Breast epithelium (tissue), 4 donors: ENCODE data around the gene SMAD9. TPM values are rescaled to one million over a fixed set of nuclear protein-coding genes. Genes with fewer than 3 reads are reported as not detected.

Source experiments
- DNase-seq, 2 donors: peaks; one replicate each; pipeline ENCODE4 v3.0.0-alpha.2; 2019; ENCODE audit warnings: low spot score in 2 of 2
- H3K27ac ChIP-seq, 2 donors: fragments of 200-600 bp; sonication (generic) in 1 of 2; one replicate each; pipeline ENCODE4 v1.5.1; 2016 to 2019; ENCODE audit warnings: mild to moderate bottlenecking in 1 of 2
- H3K27me3 ChIP-seq, 2 donors: fragments of 200-600 bp; sonication (generic) in 1 of 2; one replicate each; pipeline versions ENCODE4 v1.5.1 to v1.6.0; 2017 to 2019; ENCODE audit warnings: control low read depth in 1 of 2, mild to moderate bottlenecking in 1 of 2
- H3K36me3 ChIP-seq: fragments of 200-600 bp; one replicate; pipeline ENCODE4 v1.5.1; 2019
- H3K4me1 ChIP-seq, 2 donors: fragments of 200-600 bp; sonication (generic); one replicate each; pipeline ENCODE4 v1.5.1; 2016 to 2019; ENCODE audit warnings: control low read depth in 1 of 2
- H3K4me3 ChIP-seq, 3 donors: fragments of 200-600 bp; sonication (generic); 1 replicate in 2 of 3; 2 replicates in 1 of 3; pipeline ENCODE4 v1.5.1; 2016 to 2019; ENCODE audit warnings: mild to moderate bottlenecking in 3 of 3, moderate library complexity in 2 of 3
- H3K9me3 ChIP-seq, 2 donors: fragments of 200-600 bp; sonication (generic) in 1 of 2; one replicate each; pipeline ENCODE4 v1.5.1; 2016 to 2019; ENCODE audit warnings: control low read depth in 1 of 2
- POLR2A ChIP-seq: fragments of 450-650 bp; IDR thresholded peaks from one replicate; pipeline ENCODE4 v1.6.1; 2016; ENCODE audit warnings: antibody characterized with exemption, mild to moderate bottlenecking, moderate library complexity
- POLR2AphosphoS5 ChIP-seq, 3 donors: sonication (generic); formaldehyde crosslinking; IDR thresholded peaks; one replicate each; pipeline ENCODE4 v1.6.1; 2017; ENCODE audit warnings: antibody characterized with exemption in 3 of 3
- intact Hi-C: fragments of 100-400 bp; cut with DNase I; formaldehyde crosslinking; loops from one replicate; pipeline ENCODE4 v1.15.1; 2023; ENCODE audit warnings: low total_unique reads
- total RNA-seq, 3 donors: library from RNA; depleted of rRNA; stranded (reverse); fragments of >200 nt; gene quantifications; one replicate each; pipeline ENCODE4 v1.1.0, GENCODE V29; 2016
- TF ChIP-seq, protein P1 (sequence below), 3 donors: fragments of 450-650 bp; IDR thresholded peaks; one replicate each; pipeline ENCODE4 v1.5.1; 2016 to 2017; ENCODE audit warnings: antibody characterized with exemption in 3 of 3, mild to moderate bottlenecking in 3 of 3, moderate library complexity in 3 of 3

SMAD9 gene
- total RNA-seq, 3 donors from 2014 or later = 5.3 to 7.5 (median 5.9) TPM

DNA sequence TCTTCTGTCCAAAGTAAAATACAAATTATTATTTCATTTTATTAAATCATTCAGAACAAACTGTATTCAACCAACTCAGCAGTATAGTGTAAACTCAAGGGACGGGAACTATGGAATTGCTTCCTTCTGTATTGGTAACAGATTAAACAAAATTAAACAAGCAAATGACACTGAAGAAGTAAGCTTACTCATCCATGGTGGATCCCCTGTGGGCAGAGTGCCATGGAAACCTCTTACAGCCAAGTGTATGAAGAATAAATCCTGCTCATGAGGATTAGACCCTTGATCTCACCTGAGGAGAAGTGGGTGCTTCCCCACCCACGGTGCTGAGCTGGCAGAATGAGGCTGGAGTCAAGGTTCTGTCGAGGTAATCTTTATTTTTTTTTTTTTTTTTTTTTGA, 119.0 kb downstream of the SMAD9 start:
- intact Hi-C loops = no loop called here
- Histone ChIP-seq H3K4me1 (no peaks in the 10 kb centered on the region), H3K27ac (no peak overlapping the region), H3K4me3 (no peak overlapping the region), H3K27me3 (no peaks in the 10 kb centered on the region), H3K36me3 (no peaks in the 10 kb centered on the region), H3K9me3 (no peaks in the 10 kb centered on the region)
- TF ChIP-seq, protein P1, sequence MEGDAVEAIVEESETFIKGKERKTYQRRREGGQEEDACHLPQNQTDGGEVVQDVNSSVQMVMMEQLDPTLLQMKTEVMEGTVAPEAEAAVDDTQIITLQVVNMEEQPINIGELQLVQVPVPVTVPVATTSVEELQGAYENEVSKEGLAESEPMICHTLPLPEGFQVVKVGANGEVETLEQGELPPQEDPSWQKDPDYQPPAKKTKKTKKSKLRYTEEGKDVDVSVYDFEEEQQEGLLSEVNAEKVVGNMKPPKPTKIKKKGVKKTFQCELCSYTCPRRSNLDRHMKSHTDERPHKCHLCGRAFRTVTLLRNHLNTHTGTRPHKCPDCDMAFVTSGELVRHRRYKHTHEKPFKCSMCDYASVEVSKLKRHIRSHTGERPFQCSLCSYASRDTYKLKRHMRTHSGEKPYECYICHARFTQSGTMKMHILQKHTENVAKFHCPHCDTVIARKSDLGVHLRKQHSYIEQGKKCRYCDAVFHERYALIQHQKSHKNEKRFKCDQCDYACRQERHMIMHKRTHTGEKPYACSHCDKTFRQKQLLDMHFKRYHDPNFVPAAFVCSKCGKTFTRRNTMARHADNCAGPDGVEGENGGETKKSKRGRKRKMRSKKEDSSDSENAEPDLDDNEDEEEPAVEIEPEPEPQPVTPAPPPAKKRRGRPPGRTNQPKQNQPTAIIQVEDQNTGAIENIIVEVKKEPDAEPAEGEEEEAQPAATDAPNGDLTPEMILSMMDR (IDR thresholded peaks at IDR 0.05) = no peak
- TF ChIP-seq POLR2AphosphoS5 (IDR thresholded peaks at IDR 0.05) (no peak), POLR2A (no peak)
- DNase-seq = no peak

DNA sequence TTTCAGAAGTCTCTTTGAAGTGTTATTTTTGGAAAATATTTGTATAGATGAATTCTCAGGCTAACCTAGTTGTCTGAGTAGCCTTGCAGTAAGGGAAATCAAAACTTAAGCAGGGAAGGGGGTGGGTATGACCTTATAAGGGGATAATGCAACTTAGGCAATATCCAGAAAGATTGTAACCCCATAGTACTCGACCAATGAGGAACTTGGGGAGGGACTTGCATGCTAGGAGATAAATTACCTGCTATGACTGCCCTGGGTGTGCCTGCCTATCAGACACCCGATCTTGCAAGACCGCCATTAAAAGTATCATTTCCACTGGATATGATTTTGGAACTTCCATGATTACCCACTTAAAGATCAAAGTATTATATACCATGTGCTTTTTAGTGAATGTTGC, 124.0 kb downstream of the SMAD9 start:
- TF ChIP-seq POLR2A = no peak
- no peak for TF ChIP-seq POLR2AphosphoS5 (IDR thresholded peaks at IDR 0.05)
- TF ChIP-seq, protein P1 (IDR thresholded peaks at IDR 0.05) = no peak
- no peaks in the 10 kb centered on the region for H3K4me1 ChIP-seq
- H3K9me3 ChIP-seq = no peaks in the 10 kb centered on the region
- H3K27me3 ChIP-seq = no peaks in the 10 kb centered on the region
- no peak for DNase-seq
- intact Hi-C loops = no loop called here
- no peaks in the 10 kb centered on the region for H3K36me3 ChIP-seq
- no peak overlapping the region for H3K4me3 ChIP-seq
- H3K27ac ChIP-seq = no peak overlapping the region

DNA sequence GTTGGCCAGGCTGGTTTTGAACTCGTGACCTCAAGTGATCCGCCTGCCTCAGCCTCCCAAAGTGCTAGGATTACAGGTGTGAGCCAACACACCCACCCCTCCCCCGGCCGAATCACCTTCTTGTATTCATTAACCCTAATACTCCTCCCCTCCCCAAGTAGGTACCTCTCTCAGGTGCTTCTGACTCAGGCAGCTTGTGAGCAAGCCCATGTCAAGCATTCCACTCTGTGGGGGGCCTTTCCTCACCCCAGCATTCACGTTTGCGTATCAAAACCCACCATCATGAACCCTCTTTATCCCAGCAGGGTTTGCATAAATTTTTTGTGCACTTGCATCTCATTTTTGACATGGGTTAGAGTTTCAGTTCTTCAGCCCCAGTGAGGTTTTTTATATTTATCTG, 124.6 kb downstream of the SMAD9 start:
- no peak for TF ChIP-seq POLR2A
- TF ChIP-seq, protein P1 (IDR thresholded peaks at IDR 0.05) = no peak
- Histone ChIP-seq H3K27ac (no peak overlapping the region), H3K36me3 (no peaks in the 10 kb centered on the region), H3K27me3 (no peaks in the 10 kb centered on the region), H3K4me3 (no peak overlapping the region), H3K4me1 (no peaks in the 10 kb centered on the region), H3K9me3 (no peaks in the 10 kb centered on the region)
- no peak for DNase-seq
- intact Hi-C loops = no loop called here

Other genes starting within 250 kb of the SMAD9 start
- gene SERTM1, start 246.2 kb downstream of the SMAD9 start, total RNA-seq = 1 to 10 TPM in 1 of 3 donors, under 1 TPM in 1, not detected in 1; 0.16 to 7.6 TPM
- 1 to 10 TPM; 3.8 to 6.6 (median 5.9) TPM for gene RFXAP, start 101.0 kb downstream of the SMAD9 start, total RNA-seq
- gene ALG5, start 79.1 kb upstream of the SMAD9 start, total RNA-seq = 10 to 100 TPM; 32.6 to 37.0 (median 32.8) TPM
- 10 to 100 TPM; 16.3 to 38.8 (median 31.5) TPM for gene EXOSC8, start 80.5 kb upstream of the SMAD9 start, total RNA-seq
- 10 to 100 TPM; 33.4 to 94.8 (median 55.7) TPM for gene SUPT20H, start 139.4 kb upstream of the SMAD9 start, total RNA-seq
- gene CSNK1A1L, start 185.4 kb upstream of the SMAD9 start, total RNA-seq = not detected